GM13977 (cell line): Measurements from ENCODE around the gene CCDC78.

ENCODE experiments used
- DNase-seq: peaks from one replicate; pipeline ENCODE4 v3.0.0; 2012; ENCODE audit warnings: low spot score
- in situ Hi-C: fragments of 300-500 bp; cut with MboI; formaldehyde crosslinking; loops from one replicate; pipeline ENCODE4 v1.12.0; 2022; ENCODE audit warnings: low sequenced_read_pairs, low pct_unique_long_range_greater_than_20kb, mixed read lengths, inconsistent platforms; ENCODE audit not compliant: unreplicated experiment
- TF ChIP-seq, protein P1 (sequence below): IDR thresholded peaks from 2 replicates; pipeline ENCODE4 v1.5.1; 2012; ENCODE audit warnings: mild to moderate bottlenecking, control low read depth; ENCODE audit not compliant: insufficient read depth; ENCODE audit errors: extremely low read depth, missing control alignments

Gene CCDC78

DNA sequence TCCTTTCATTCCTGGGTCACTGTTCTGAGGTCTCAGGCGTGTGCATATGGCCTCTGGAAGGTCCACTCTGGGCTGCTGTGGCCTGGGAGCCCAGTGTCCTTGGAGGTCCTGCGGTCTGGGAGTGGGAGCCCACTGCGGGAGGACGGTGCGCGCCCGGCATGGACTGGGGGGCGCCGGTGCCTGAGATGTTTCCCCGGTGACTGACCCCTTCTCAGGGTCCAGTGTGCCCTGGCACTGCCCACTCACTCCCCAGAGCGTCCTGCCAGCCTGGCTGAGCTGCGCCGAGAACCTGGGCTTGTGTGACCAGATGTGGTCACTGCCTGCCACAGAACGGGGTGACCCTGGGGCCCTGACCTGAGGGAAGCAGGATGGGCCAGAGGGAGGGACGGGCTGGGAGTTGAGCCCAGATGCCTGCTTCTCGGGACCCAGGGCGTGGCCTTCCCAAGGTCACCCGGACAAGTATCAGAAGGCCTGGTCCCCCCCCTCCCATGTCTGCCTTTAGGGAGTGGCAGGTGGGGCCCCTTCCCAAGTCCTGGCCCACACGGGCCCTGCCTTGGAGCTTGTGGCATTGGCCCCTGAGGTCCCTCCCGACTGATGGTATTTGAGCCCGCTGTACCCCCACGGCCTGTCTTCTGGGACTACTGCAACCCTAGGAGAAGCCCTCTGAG, 51.9 kb downstream of the CCDC78 start:
- in situ Hi-C loops: no loop called here
- DNase-seq: no peak
- TF ChIP-seq, protein P1, sequence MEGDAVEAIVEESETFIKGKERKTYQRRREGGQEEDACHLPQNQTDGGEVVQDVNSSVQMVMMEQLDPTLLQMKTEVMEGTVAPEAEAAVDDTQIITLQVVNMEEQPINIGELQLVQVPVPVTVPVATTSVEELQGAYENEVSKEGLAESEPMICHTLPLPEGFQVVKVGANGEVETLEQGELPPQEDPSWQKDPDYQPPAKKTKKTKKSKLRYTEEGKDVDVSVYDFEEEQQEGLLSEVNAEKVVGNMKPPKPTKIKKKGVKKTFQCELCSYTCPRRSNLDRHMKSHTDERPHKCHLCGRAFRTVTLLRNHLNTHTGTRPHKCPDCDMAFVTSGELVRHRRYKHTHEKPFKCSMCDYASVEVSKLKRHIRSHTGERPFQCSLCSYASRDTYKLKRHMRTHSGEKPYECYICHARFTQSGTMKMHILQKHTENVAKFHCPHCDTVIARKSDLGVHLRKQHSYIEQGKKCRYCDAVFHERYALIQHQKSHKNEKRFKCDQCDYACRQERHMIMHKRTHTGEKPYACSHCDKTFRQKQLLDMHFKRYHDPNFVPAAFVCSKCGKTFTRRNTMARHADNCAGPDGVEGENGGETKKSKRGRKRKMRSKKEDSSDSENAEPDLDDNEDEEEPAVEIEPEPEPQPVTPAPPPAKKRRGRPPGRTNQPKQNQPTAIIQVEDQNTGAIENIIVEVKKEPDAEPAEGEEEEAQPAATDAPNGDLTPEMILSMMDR: no peak

DNA sequence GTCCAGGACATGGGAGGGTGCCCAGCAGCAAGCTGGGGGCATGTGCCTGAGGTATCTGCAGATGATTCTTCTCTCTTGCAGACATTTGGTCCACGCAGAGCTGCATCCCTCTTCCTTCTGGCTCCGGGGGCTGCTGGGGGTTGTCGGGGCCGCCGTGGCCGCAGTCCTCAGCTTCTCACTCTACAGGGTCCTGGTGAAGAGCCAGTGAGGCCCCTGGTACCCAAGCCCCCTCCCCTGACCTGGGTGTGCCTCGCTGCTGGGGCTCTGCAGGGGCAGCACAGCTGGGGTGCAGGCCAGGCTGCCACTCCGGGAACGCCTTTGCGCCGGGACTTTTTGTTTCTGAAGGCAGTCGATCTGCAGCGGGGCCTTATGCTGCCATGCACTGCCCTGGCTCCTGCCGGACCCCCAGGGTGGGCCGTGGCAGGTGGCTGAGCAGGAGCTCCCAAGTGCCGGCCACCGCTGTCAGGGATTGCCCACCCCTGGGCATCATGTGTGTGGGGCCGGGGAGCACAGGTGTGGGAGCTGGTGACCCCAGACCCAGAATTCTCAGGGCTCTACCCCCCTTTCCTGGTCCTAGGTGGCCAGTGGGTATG, 52.7 kb downstream of the CCDC78 start:
- no peak for DNase-seq
- in situ Hi-C loops: no loop called here
- TF ChIP-seq, protein P1: no peak

DNA sequence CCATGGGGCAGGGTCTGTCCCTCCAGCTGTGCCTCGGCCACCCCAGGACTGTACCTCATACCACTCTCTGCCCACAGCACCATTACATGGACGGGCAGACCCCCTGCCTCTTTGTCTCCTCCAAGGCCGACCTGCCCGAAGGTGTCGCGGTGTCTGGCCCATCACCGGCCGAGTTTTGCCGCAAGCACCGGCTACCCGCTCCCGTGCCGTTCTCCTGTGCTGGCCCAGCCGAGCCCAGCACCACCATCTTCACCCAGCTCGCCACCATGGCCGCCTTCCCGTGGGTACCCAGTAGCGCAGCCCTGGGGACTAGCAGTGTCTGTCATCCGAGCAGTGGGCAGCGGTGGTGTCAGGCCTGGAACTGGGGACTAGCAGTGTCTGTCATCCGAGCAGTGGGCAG, 53.4 kb downstream of the CCDC78 start:
- in situ Hi-C loops: no loop called here
- TF ChIP-seq, protein P1: no peak

More for the DNA sequence above, 53.4 kb downstream of the CCDC78 start:
- DNase-seq: no peak
